IMR-90 (cell line): Measurements from ENCODE around the gene LRRC47. TPM values are rescaled to one million over a fixed set of nuclear protein-coding genes. Genes with fewer than 3 reads are reported as not detected.

ENCODE experiments used
- ATAC-seq: fragments of 200-7000 bp; cut with Tn5 transposase; 2 replicates; pipeline ENCODE4 v1.9.1; 2020; ENCODE audit warnings: low read depth, mild to moderate bottlenecking, moderate library complexity
- BruUV-seq: library from RNA; stranded (reverse); fragments of 400-500 nt; replicated peaks from 2 replicates; lab custom pipeline; 2021; lab: Mats Ljungman, UMichigan
- CTCF ChIA-PET: fragments of 300-600 bp; formaldehyde crosslinking; extraction: SDS; loops from one replicate; lab custom pipeline; 2021; ENCODE audit warnings: antibody characterized with exemption; lab: Yijun Ruan, JAX
- POLR2A ChIA-PET: fragments of 300-600 bp; sonication (Branson Sonifier 250); formaldehyde crosslinking; loops from one replicate; lab custom pipeline; 2022; ENCODE audit warnings: antibody characterized with exemption; ENCODE audit not compliant: unreplicated experiment; lab: Charles Lee
- DNase-seq: peaks from one replicate; pipeline ENCODE4 v3.0.0; 2013
- H2AFZ ChIP-seq: replicated peaks from 2 replicates; pipeline ENCODE3; 2013; ENCODE audit warnings: low read length, mild to moderate bottlenecking; ENCODE audit not compliant: poor library complexity
- H2AK5ac ChIP-seq: 2 replicates; pipeline ENCODE4 v1.6.1; 2013; ENCODE audit warnings: low read depth, low read length, inconsistent platforms
- H2AK9ac ChIP-seq: replicated peaks from 2 replicates; pipeline ENCODE3; 2013; ENCODE audit warnings: mild to moderate bottlenecking, low read depth, low read length, moderate library complexity; ENCODE audit not compliant: poor library complexity
- H2BK120ac ChIP-seq: 2 replicates; pipeline ENCODE4 v1.6.1; 2013; ENCODE audit warnings: low read depth, low read length, inconsistent platforms
- H2BK15ac ChIP-seq: 3 replicates; pipeline ENCODE4 v1.6.1; 2013; ENCODE audit warnings: low read depth, low read length, inconsistent platforms
- H2BK20ac ChIP-seq: 2 replicates; pipeline ENCODE4 v1.6.1; 2013; ENCODE audit warnings: low read depth, mild to moderate bottlenecking, inconsistent platforms, low read length, moderate library complexity
- H2BK5ac ChIP-seq: 2 replicates; pipeline ENCODE4 v1.6.1; 2013; ENCODE audit warnings: mild to moderate bottlenecking, low read depth, low read length, inconsistent platforms; ENCODE audit not compliant: poor library complexity, severe bottlenecking
- H3K14ac ChIP-seq: replicated peaks from 2 replicates; pipeline ENCODE4 v1.6.1; 2013; ENCODE audit warnings: low read depth, low read length, inconsistent platforms
- H3K18ac ChIP-seq: 2 replicates; pipeline ENCODE4 v1.6.1; 2013; ENCODE audit warnings: low read depth, low read length, control low read depth
- H3K23ac ChIP-seq: 2 replicates; pipeline ENCODE4 v1.6.1; 2013; ENCODE audit warnings: low read depth, low read length, inconsistent platforms
- H3K27ac ChIP-seq: 2 replicates; pipeline ENCODE4 v1.5.1; 2013; ENCODE audit warnings: mild to moderate bottlenecking, control low read depth, low read length; ENCODE audit not compliant: insufficient read depth
- H3K27me3 ChIP-seq: 2 replicates; pipeline ENCODE4 v1.6.1; 2013; ENCODE audit warnings: low read length; ENCODE audit not compliant: control insufficient read depth, insufficient read depth
- H3K36me3 ChIP-seq: 2 replicates; pipeline ENCODE4 v1.6.1; 2013; ENCODE audit warnings: low read length, mixed read lengths; ENCODE audit not compliant: control insufficient read depth, insufficient read depth
- H3K4ac ChIP-seq: 2 replicates; pipeline ENCODE4 v1.6.1; 2013; ENCODE audit warnings: low read depth, low read length, inconsistent platforms
- H3K4me1 ChIP-seq: 2 replicates; pipeline ENCODE4 v1.6.1; 2013; ENCODE audit warnings: low read length, mixed read lengths; ENCODE audit not compliant: control insufficient read depth, insufficient read depth
- H3K4me2 ChIP-seq: 2 replicates; pipeline ENCODE4 v1.6.1; 2013; ENCODE audit warnings: low read depth, mild to moderate bottlenecking, control low read depth, low read length, moderate library complexity
- H3K4me3 ChIP-seq: 2 replicates; pipeline ENCODE4 v1.5.1; 2013; ENCODE audit warnings: low read depth, mild to moderate bottlenecking, control low read depth, low read length, moderate library complexity; ENCODE audit not compliant: insufficient read depth
- H3K56ac ChIP-seq: 2 replicates; pipeline ENCODE4 v1.6.1; 2013; ENCODE audit warnings: low read length, inconsistent platforms; ENCODE audit not compliant: insufficient read depth; ENCODE audit errors: extremely low read depth
- H3K79me1 ChIP-seq, 2 experiments: 2 replicates each; pipeline ENCODE4 v1.6.1; 2013; ENCODE audit warnings: low read length in 2 of 2, inconsistent platforms in 1 of 2, low read depth in 1 of 2
- H3K9ac ChIP-seq: 2 replicates; pipeline ENCODE4 v1.6.1; 2013; ENCODE audit warnings: low read depth, low read length, control low read depth
- H3K9me1 ChIP-seq: 2 replicates; pipeline ENCODE4 v1.6.1; 2013; ENCODE audit warnings: low read length, inconsistent platforms; ENCODE audit not compliant: insufficient read depth
- H3K9me3 ChIP-seq: 2 replicates; pipeline ENCODE4 v1.6.1; 2013; ENCODE audit warnings: low read length; ENCODE audit not compliant: control insufficient read depth, insufficient read depth
- H4K20me1 ChIP-seq: 2 replicates; pipeline ENCODE4 v1.6.1; 2013; ENCODE audit warnings: low read length, inconsistent platforms; ENCODE audit not compliant: insufficient read depth
- H4K5ac ChIP-seq: 2 replicates; pipeline ENCODE4 v1.6.1; 2013; ENCODE audit warnings: mild to moderate bottlenecking, low read depth, low read length, control low read depth
- H4K8ac ChIP-seq, 2 experiments: 2 replicates each; pipeline ENCODE4 v1.6.1; 2013; ENCODE audit warnings: low read depth in 2 of 2, low read length in 2 of 2, control low read depth in 1 of 2, inconsistent platforms in 1 of 2
- H4K91ac ChIP-seq: 2 replicates; pipeline ENCODE4 v1.6.1; 2013; ENCODE audit warnings: low read depth, low read length, inconsistent platforms; ENCODE audit not compliant: insufficient read depth
- CEBPB ChIP-seq: IDR thresholded peaks from 2 replicates; pipeline ENCODE4 v1.6.1; 2012; ENCODE audit warnings: low read depth, low read length, improper control_type of control experiment
- CHD1 ChIP-seq: IDR thresholded peaks from 2 replicates; pipeline ENCODE4 v1.6.1; 2012; ENCODE audit warnings: low read depth, low read length, improper control_type of control experiment
- CTCF ChIP-seq: conservative IDR thresholded peaks from 2 replicates; pipeline ENCODE4 v1.5.1; 2012; ENCODE audit warnings: mild to moderate bottlenecking, low read depth, low read length, improper control_type of control experiment
- ELK1 ChIP-seq: fragments of 150-350 bp; IDR thresholded peaks from 2 replicates; pipeline ENCODE4 v1.6.1; 2016; ENCODE audit warnings: low read depth, mild to moderate bottlenecking, low read length, moderate library complexity, borderline replicate concordance
- MAFK ChIP-seq: IDR thresholded peaks from 2 replicates; pipeline ENCODE4 v1.6.1; 2012; ENCODE audit warnings: low read depth, low read length, improper control_type of control experiment
- MAZ ChIP-seq: IDR thresholded peaks from 2 replicates; pipeline ENCODE4 v1.6.1; 2012; ENCODE audit warnings: low read depth, mild to moderate bottlenecking, low read length, improper control_type of control experiment, moderate library complexity, borderline replicate concordance
- MXI1 ChIP-seq: IDR thresholded peaks from 2 replicates; pipeline ENCODE4 v1.6.1; 2012; ENCODE audit warnings: low read depth, mild to moderate bottlenecking, low read length, moderate library complexity, borderline replicate concordance
- NFE2L2 ChIP-seq: fragments of 150-350 bp; IDR thresholded peaks from 2 replicates; pipeline ENCODE4 v1.6.1; 2016; ENCODE audit warnings: low read depth, mild to moderate bottlenecking, low read length
- RCOR1 ChIP-seq: IDR thresholded peaks from 2 replicates; pipeline ENCODE4 v1.6.1; 2012; ENCODE audit warnings: mild to moderate bottlenecking, low read length, improper control_type of control experiment; ENCODE audit not compliant: insufficient replicate concordance
- USF2 ChIP-seq: fragments of 150-350 bp; IDR thresholded peaks from 2 replicates; pipeline ENCODE4 v1.6.1; 2017; ENCODE audit warnings: mild to moderate bottlenecking, antibody characterized with exemption, low read length, low read depth
- WGBS, 2 experiments: methylation state at CpG; one replicate each; pipeline versions ENCODE4 v1.1.5 to v1.1.7; 2013; ENCODE audit warnings: missing lambda C conversion rate in 2 of 2; ENCODE audit not compliant: insufficient read length in 1 of 2; ENCODE audit errors: extremely low coverage in 2 of 2; 5-methylcytosine and 5-hydroxymethylcytosine counted together
- dilution Hi-C: fragments of 300-500 bp; cut with HindIII; formaldehyde crosslinking; loops from one replicate; pipeline ENCODE4 v1.14.3; 2018; ENCODE audit warnings: low sequenced_read_pairs; ENCODE audit not compliant: unreplicated experiment
- in situ Hi-C: fragments of 300-500 bp; cut with MboI; formaldehyde crosslinking; loops from 3 replicates; pipeline ENCODE4 v1.14.3; 2019; ENCODE audit warnings: low sequenced_read_pairs, inconsistent platforms, mixed read lengths
- intact Hi-C: fragments of 100-400 bp; cut with micrococcal nuclease; formaldehyde crosslinking; loops from 2 replicates; pipeline ENCODE4 v1.10.0; 2022
- polyA plus RNA-seq, 3 experiments: library from polyadenylated mRNA; depleted of rRNA; stranded (reverse); fragments of >200 nt; gene quantifications; 2 replicates each; pipeline ENCODE4 v1.2.3, GENCODE V29; 2012; ENCODE audit warnings: low replicate concordance in 1 of 3
- total RNA-seq: library from RNA; depleted of rRNA; stranded (reverse); fragments of >200 nt; gene quantifications from 2 replicates; pipeline ENCODE4 v1.2.3, GENCODE V29; 2012

LRRC47 gene
- total and polyA plus RNA-seq, 2 of the 4 experiments (the other 2 are of a cell fraction): 15.2 to 19.7 TPM

GRCh38 chr1:3805038-3805437 is 8.7 kb upstream of the LRRC47 start:
- Histone ChIP-seq H3K79me1 (no peaks in the 10 kb centered on the region), H4K5ac (no peak overlapping the region), H3K56ac (no peak overlapping the region), H3K9me3 (no peaks in the 10 kb centered on the region), H2BK20ac (no peak overlapping the region), H2AFZ (no peak overlapping the region), H2BK15ac (no peak overlapping the region), H3K9me1 (no peaks in the 10 kb centered on the region), H3K4ac (no peak overlapping the region), H3K4me3 (no peak overlapping the region), H3K36me3 (no peaks in the 10 kb centered on the region), H3K4me2 (no peak overlapping the region), H3K9ac (no peak overlapping the region), H4K91ac (no peak overlapping the region), H3K23ac (no peak overlapping the region), H2BK5ac (no peak overlapping the region), H3K4me1 (no peaks in the 10 kb centered on the region), H2AK9ac (no peak overlapping the region), H3K27ac (no peak overlapping the region), H4K8ac (no peak overlapping the region), H3K14ac (no peak overlapping the region), H3K18ac (no peak overlapping the region), H2BK120ac (no peak overlapping the region), H2AK5ac (no peak overlapping the region), H3K27me3 (no peaks in the 10 kb centered on the region), H4K20me1 (no peaks in the 10 kb centered on the region)
- ATAC-seq (no peak), DNase-seq (no peak)
- ChIA-PET POLR2A (no interaction called here), CTCF (no interaction called here)
- WGBS, 2 experiments: 88% methylated on average over 9 of the region's 11 CpGs; no CpG with 5 or more reads in 1 of the 2 experiments
- no TSS peak for BruUV-seq
- TF ChIP-seq ELK1 (no peak), MXI1 (no peak), CHD1 (no peak), RCOR1 (no peak), CEBPB (no peak), USF2 (no peak), NFE2L2 (no peak), CTCF (no peak), MAZ (no peak), MAFK (no peak)
- in situ Hi-C loops (no loop called here), dilution Hi-C loops (no loop called here), intact Hi-C loops (loop anchor here (1.0 kb wide), 1 partner anchor 40 kb away; no protein-coding TSS in a partner anchor)
